Progenitor cell of endocrine pancreas (in vitro differentiated cells): Measurements from ENCODE around the gene VKORC1. TPM values are rescaled to one million over a fixed set of nuclear protein-coding genes. Genes with fewer than 3 reads are reported as not detected.

Source experiments
- DNase-seq: peaks from one replicate; pipeline ENCODE4 v3.0.0; 2021; ENCODE audit warnings: low spot score; ENCODE audit not compliant: unreplicated experiment
- H3K27ac Mint-ChIP-seq: 2 replicates; pipeline ENCODE4 v1.8.0; 2021; ENCODE audit warnings: mild to moderate bottlenecking, moderate library complexity, mixed read lengths
- H3K27me3 Mint-ChIP-seq: 2 replicates; pipeline ENCODE4 v1.8.0; 2021; ENCODE audit warnings: mixed read lengths
- H3K36me3 Mint-ChIP-seq: 2 replicates; pipeline ENCODE4 v1.8.0; 2022; ENCODE audit warnings: mixed read lengths; ENCODE audit not compliant: insufficient read depth
- H3K4me1 Mint-ChIP-seq: 2 replicates; pipeline ENCODE4 v1.8.0; 2021; ENCODE audit warnings: low read depth, mixed read lengths
- H3K4me3 Mint-ChIP-seq: 2 replicates; pipeline ENCODE4 v1.8.0; 2021; ENCODE audit warnings: low read depth, mild to moderate bottlenecking, moderate library complexity, mixed read lengths
- H3K9me3 Mint-ChIP-seq: 2 replicates; pipeline ENCODE4 v1.8.0; 2021; ENCODE audit warnings: low read depth, mixed read lengths
- CTCF ChIP-seq: fragments of 200-600 bp; sonication (generic); IDR thresholded peaks from one replicate; pipeline ENCODE4 v1.5.0; 2021; ENCODE audit warnings: antibody characterized with exemption, mild to moderate bottlenecking; ENCODE audit not compliant: unreplicated experiment
- total RNA-seq: library from RNA; stranded (reverse); gene quantifications from 2 replicates; pipeline ENCODE4 v1.2.1, GENCODE V29; 2021

Gene VKORC1
- total RNA-seq, 1 donor from 2014 or later = 51.0 TPM

GRCh38 chr16:31087481-31087880 is 7.1 kb downstream of the VKORC1 start:
- Mint-ChIP-seq H3K4me3 (no peak overlapping the region), H3K27me3 (no peaks in the 10 kb centered on the region), H3K9me3 (no peaks in the 10 kb centered on the region), H3K27ac (no peak overlapping the region), H3K36me3 (no peaks in the 10 kb centered on the region), H3K4me1 (no peaks in the 10 kb centered on the region)
- DNase-seq = no peak
- no peak for TF ChIP-seq CTCF

GRCh38 chr16:31086629-31086906 is 8.0 kb downstream of the VKORC1 start:
- H3K4me3 Mint-ChIP-seq = no peak overlapping the region
- H3K4me1 Mint-ChIP-seq = no peaks in the 10 kb centered on the region

GRCh38 chr16:31085873-31086628 is 8.5 kb downstream of the VKORC1 start:
- no peaks in the 10 kb centered on the region for H3K36me3 Mint-ChIP-seq
- H3K27me3 Mint-ChIP-seq = no peaks in the 10 kb centered on the region
- peak overlapping the region; percentile 33 for H3K27ac Mint-ChIP-seq
- no peak overlapping the region for H3K4me3 Mint-ChIP-seq
- no peak for TF ChIP-seq CTCF
- no peak for DNase-seq
- H3K4me1 Mint-ChIP-seq = no peaks in the 10 kb centered on the region
- no peaks in the 10 kb centered on the region for H3K9me3 Mint-ChIP-seq

More at GRCh38 chr16:31086629-31086906, 8.0 kb downstream of the VKORC1 start:
- no peaks in the 10 kb centered on the region for H3K27me3 Mint-ChIP-seq
- no peaks in the 10 kb centered on the region for H3K36me3 Mint-ChIP-seq
- TF ChIP-seq CTCF = no peak
- no peaks in the 10 kb centered on the region for H3K9me3 Mint-ChIP-seq
- H3K27ac Mint-ChIP-seq = no peak overlapping the region
- DNase-seq = no peak

- Mint-ChIP-seq H3K36me3 (no peaks in the 10 kb centered on the region), H3K4me1 (no peaks in the 10 kb centered on the region), H3K27ac (no peak overlapping the region), H3K27me3 (no peaks in the 10 kb centered on the region), H3K4me3 (no peak overlapping the region), H3K9me3 (no peaks in the 10 kb centered on the region)
- TF ChIP-seq CTCF = no peak
- DNase-seq = no peak
These were observed 9.2 kb downstream of the VKORC1 start for GRCh38 chr16:31085411-31085810.

GRCh38 chr16:31084584-31085302 is 9.9 kb downstream of the VKORC1 start:
- Mint-ChIP-seq H3K27ac (no peak overlapping the region), H3K4me1 (no peaks in the 10 kb centered on the region), H3K4me3 (no peak overlapping the region), H3K27me3 (no peaks in the 10 kb centered on the region), H3K9me3 (no peaks in the 10 kb centered on the region), H3K36me3 (no peaks in the 10 kb centered on the region)
- no peak for TF ChIP-seq CTCF
- DNase-seq = no peak
